HG02571 (cell line): ENCODE data around the gene SIL1.

ENCODE experiments used
- ATAC-seq: cut with Tn5 transposase; IDR thresholded peaks from one replicate; pipeline ENCODE4 v1.9.1; 2021; ENCODE audit warnings: mild to moderate bottlenecking, moderate library complexity; ENCODE audit not compliant: unreplicated experiment

The SIL1 gene

GRCh38 chr5:138986186-138986800 lies 211.9 kb downstream of the SIL1 start:
- ATAC-seq: no peak

- ATAC-seq: no peak
Observed at GRCh38 chr5:138985683-138986082, 212.5 kb downstream of the SIL1 start.

GRCh38 chr5:138985256-138985655 lies 212.9 kb downstream of the SIL1 start:
- ATAC-seq: no peak

- ATAC-seq: no peak
Observed at GRCh38 chr5:138983984-138984383, 214.2 kb downstream of the SIL1 start.

- no peak for ATAC-seq
Observed at GRCh38 chr5:138981586-138981985, 216.6 kb downstream of the SIL1 start.

- no peak for ATAC-seq
Observed at GRCh38 chr5:138981131-138981530, 217.0 kb downstream of the SIL1 start.

GRCh38 chr5:138980441-138980840 lies 217.7 kb downstream of the SIL1 start:
- ATAC-seq: no peak

GRCh38 chr5:138979684-138980280 lies 218.4 kb downstream of the SIL1 start:
- ATAC-seq: no peak

- ATAC-seq: no peak
Observed at GRCh38 chr5:138978581-138978980, 219.6 kb downstream of the SIL1 start.

GRCh38 chr5:138978080-138978479 lies 220.1 kb downstream of the SIL1 start:
- ATAC-seq: no peak

- no peak for ATAC-seq
Observed at GRCh38 chr5:138975098-138975847, 222.9 kb downstream of the SIL1 start.

GRCh38 chr5:138974227-138975063 lies 223.7 kb downstream of the SIL1 start:
- ATAC-seq: no peak

- ATAC-seq: no peak
Observed at GRCh38 chr5:138972836-138973235, 225.3 kb downstream of the SIL1 start.

- ATAC-seq: no peak
Observed at GRCh38 chr5:138972230-138972629, 225.9 kb downstream of the SIL1 start.

GRCh38 chr5:138969323-138970002 lies 228.7 kb downstream of the SIL1 start:
- ATAC-seq: no peak

GRCh38 chr5:138968601-138969000 lies 229.6 kb downstream of the SIL1 start:
- no peak for ATAC-seq

- no peak for ATAC-seq
Observed at GRCh38 chr5:138967791-138968448, 230.2 kb downstream of the SIL1 start.

GRCh38 chr5:138966236-138966985 lies 231.8 kb downstream of the SIL1 start:
- ATAC-seq: no peak

GRCh38 chr5:138965626-138966025 lies 232.5 kb downstream of the SIL1 start:
- no peak for ATAC-seq
